Adipocyte (in vitro differentiated cells): ENCODE results near the gene EIPR1.

Experiments
- DNase-seq: peaks from one replicate; pipeline ENCODE4 v3.0.0-alpha.2; 2015; ENCODE audit warnings: low read depth
- H3K27me3 ChIP-seq: replicated peaks from 2 replicates; pipeline ENCODE4 v1.7.0; 2013; ENCODE audit warnings: mild to moderate bottlenecking, low read length, moderate library complexity; ENCODE audit not compliant: control insufficient read depth, insufficient read depth
- H3K36me3 ChIP-seq: 2 replicates; pipeline ENCODE4 v1.7.0; 2013; ENCODE audit warnings: low read length, mild to moderate bottlenecking, moderate library complexity; ENCODE audit not compliant: control insufficient read depth, insufficient read depth, severe bottlenecking
- H3K4me1 ChIP-seq: 2 replicates; pipeline ENCODE4 v1.7.0; 2013; ENCODE audit warnings: mild to moderate bottlenecking, low read length, moderate library complexity; ENCODE audit not compliant: control insufficient read depth, insufficient read depth
- H3K4me3 ChIP-seq: 2 replicates; pipeline ENCODE4 v1.7.0; 2013; ENCODE audit warnings: mild to moderate bottlenecking, low read length, moderate library complexity
- H3K9ac ChIP-seq: 2 replicates; pipeline ENCODE4 v1.7.0; 2013; ENCODE audit warnings: mild to moderate bottlenecking, low read length, moderate library complexity
- H3K9me3 ChIP-seq: 2 replicates; pipeline ENCODE4 v1.7.0; 2013; ENCODE audit warnings: mild to moderate bottlenecking, low read length, moderate library complexity; ENCODE audit not compliant: control insufficient read depth

EIPR1 gene

GRCh38 chr2:3192281-3192818 lies 185.3 kb downstream of the EIPR1 start:
- H3K9me3 ChIP-seq: no peaks in the 10 kb centered on the region
- no peaks in the 10 kb centered on the region for H3K27me3 ChIP-seq
- no peaks in the 10 kb centered on the region for H3K4me1 ChIP-seq
- no peak overlapping the region for H3K4me3 ChIP-seq
- peaks cover 43% of the 10 kb centered on the region for H3K36me3 ChIP-seq
- H3K9ac ChIP-seq: no peak overlapping the region
- DNase-seq: no peak

DNA sequence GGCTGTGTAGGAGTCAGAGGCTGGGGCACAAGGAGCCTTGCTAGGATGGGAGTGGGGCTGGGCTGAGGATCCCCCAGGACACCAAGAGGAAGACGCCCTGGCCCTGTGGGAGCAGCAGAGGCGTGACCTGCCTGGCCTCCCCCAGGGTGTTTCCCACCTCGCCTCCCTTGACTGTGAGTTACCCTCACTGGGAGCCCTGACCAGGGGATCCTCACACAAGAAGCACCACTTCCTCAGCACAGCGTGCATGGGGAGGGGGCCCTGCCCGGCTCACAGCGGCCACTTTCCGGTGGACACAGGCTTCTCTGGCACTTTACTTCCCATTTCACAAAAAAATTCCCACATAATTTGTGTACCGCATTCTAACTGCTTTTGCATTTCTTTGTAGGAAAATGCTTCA lies 187.7 kb downstream of the EIPR1 start:
- H3K27me3 ChIP-seq: no peaks in the 10 kb centered on the region
- H3K9ac ChIP-seq: no peak overlapping the region
- no peak for DNase-seq
- H3K36me3 ChIP-seq: peaks cover 38% of the 10 kb centered on the region
- H3K9me3 ChIP-seq: no peaks in the 10 kb centered on the region
- no peak overlapping the region for H3K4me3 ChIP-seq
- H3K4me1 ChIP-seq: no peaks in the 10 kb centered on the region

GRCh38 chr2:3189076-3189591 lies 188.5 kb downstream of the EIPR1 start:
- H3K9ac ChIP-seq: no peak overlapping the region
- no peaks in the 10 kb centered on the region for H3K9me3 ChIP-seq
- no peak for DNase-seq
- H3K4me3 ChIP-seq: no peak overlapping the region
- H3K27me3 ChIP-seq: no peaks in the 10 kb centered on the region
- peaks cover 35% of the 10 kb centered on the region for H3K36me3 ChIP-seq
- no peaks in the 10 kb centered on the region for H3K4me1 ChIP-seq

- Histone ChIP-seq H3K27me3 (no peaks in the 10 kb centered on the region), H3K4me3 (no peak overlapping the region), H3K9ac (no peak overlapping the region), H3K36me3 (peaks cover 39% of the 10 kb centered on the region), H3K4me1 (no peaks in the 10 kb centered on the region), H3K9me3 (no peaks in the 10 kb centered on the region)
- no peak for DNase-seq
These were observed 189.1 kb downstream of the EIPR1 start for GRCh38 chr2:3188405-3188946.

- no peak overlapping the region for H3K9ac ChIP-seq
- no peaks in the 10 kb centered on the region for H3K9me3 ChIP-seq
- no peak overlapping the region for H3K4me3 ChIP-seq
- no peaks in the 10 kb centered on the region for H3K27me3 ChIP-seq
- H3K4me1 ChIP-seq: no peaks in the 10 kb centered on the region
- peaks cover 35% of the 10 kb centered on the region for H3K36me3 ChIP-seq
- no peak for DNase-seq
These were observed 190.2 kb downstream of the EIPR1 start for GRCh38 chr2:3187467-3187866.

GRCh38 chr2:3186766-3187165 lies 190.9 kb downstream of the EIPR1 start:
- Histone ChIP-seq H3K27me3 (no peaks in the 10 kb centered on the region), H3K36me3 (peaks cover 28% of the 10 kb centered on the region), H3K4me1 (no peaks in the 10 kb centered on the region), H3K9ac (no peak overlapping the region), H3K4me3 (no peak overlapping the region), H3K9me3 (no peaks in the 10 kb centered on the region)
- no peak for DNase-seq

- Histone ChIP-seq H3K4me1 (no peaks in the 10 kb centered on the region), H3K27me3 (no peaks in the 10 kb centered on the region), H3K9ac (no peak overlapping the region), H3K9me3 (no peaks in the 10 kb centered on the region), H3K4me3 (no peak overlapping the region), H3K36me3 (peaks cover 21% of the 10 kb centered on the region)
- DNase-seq: no peak
These were observed 191.7 kb downstream of the EIPR1 start for GRCh38 chr2:3185910-3186309.

DNA sequence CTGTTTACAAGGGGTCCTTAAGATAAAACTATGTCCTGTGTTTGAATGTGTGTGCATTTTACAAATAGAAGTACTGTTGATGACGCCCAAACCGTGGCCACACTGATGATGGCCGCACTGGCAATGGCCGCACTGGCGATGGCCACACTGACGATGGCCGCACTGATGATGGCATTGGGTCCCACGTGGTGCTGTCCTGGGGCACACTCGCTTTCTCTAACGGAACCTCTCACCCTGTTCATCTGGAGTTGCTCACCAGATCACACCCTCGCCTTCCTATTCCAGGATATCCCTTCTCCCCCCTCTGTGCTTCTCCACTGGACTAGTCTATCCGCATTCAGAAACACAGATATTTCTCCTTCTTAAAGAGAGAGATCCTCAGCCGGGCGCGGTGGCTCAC lies 192.4 kb downstream of the EIPR1 start:
- Histone ChIP-seq H3K36me3 (peaks cover 21% of the 10 kb centered on the region), H3K4me3 (no peak overlapping the region), H3K9ac (no peak overlapping the region), H3K27me3 (no peaks in the 10 kb centered on the region), H3K9me3 (no peaks in the 10 kb centered on the region), H3K4me1 (no peaks in the 10 kb centered on the region)
- no peak for DNase-seq

DNA sequence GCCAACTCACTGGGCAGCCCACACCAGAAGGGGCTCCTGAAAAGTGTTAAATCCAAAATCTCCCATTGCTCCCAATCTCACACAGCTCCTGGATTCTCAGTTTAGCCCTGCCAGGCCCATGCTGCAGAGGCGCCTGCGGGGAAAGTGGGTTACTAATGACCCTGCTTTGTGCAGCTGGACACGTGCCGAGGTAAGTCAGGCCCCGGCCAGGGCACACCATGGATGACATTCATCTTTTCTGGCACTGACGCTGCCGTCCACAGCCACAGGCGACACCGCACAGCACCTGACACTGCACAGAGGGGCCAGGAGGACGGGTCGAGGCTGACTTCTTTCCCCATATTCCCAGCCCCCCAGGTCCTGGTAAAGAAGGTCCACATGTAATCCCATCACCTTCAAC lies 193.5 kb downstream of the EIPR1 start:
- no peaks in the 10 kb centered on the region for H3K27me3 ChIP-seq
- no peaks in the 10 kb centered on the region for H3K9me3 ChIP-seq

DNA sequence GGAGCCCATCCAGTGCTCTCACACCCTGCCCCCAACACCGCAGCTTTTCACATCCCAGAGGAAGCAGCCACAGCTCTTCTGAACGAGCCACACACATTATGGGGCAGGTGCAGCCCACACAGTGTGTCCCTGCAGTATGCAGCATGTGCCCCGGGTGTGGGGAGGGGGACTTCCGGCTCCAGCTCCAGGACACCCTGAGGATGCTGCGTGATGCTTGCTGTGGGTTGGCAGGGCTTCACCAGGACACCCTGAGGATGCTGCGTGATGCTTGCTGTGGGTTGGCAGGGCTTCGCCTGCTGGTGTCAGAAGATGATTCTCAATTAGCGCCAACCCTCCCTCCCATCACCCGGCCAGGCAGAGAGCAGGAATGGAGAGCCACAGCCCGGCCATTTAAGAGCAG lies 193.9 kb downstream of the EIPR1 start:
- peaks cover 12% of the 10 kb centered on the region for H3K36me3 ChIP-seq
- no peak overlapping the region for H3K9ac ChIP-seq
- H3K4me1 ChIP-seq: no peaks in the 10 kb centered on the region
- no peak overlapping the region for H3K4me3 ChIP-seq
- DNase-seq: no peak
- no peaks in the 10 kb centered on the region for H3K9me3 ChIP-seq
- H3K27me3 ChIP-seq: no peaks in the 10 kb centered on the region

More for the DNA sequence above, 193.5 kb downstream of the EIPR1 start:
- no peak for DNase-seq
- Histone ChIP-seq H3K36me3 (peaks cover 16% of the 10 kb centered on the region), H3K4me3 (no peak overlapping the region), H3K9ac (no peak overlapping the region), H3K4me1 (no peaks in the 10 kb centered on the region)

DNA sequence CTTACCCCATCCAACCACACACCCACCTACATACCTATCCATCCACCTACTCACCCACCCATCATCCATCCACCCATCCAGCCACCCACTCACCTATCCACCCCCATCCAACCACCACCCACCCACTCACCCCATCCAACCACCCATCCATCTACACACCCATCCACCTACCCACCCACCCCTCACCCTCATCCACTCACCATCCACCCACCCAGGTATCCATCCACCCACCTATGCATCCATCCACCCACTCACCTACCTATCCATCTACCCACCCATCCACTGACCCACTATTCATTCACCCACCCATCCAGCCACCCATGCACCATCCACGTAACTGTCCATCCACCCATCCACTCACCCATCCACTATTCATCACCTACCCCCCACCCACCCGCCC lies 194.8 kb downstream of the EIPR1 start:
- no peaks in the 10 kb centered on the region for H3K27me3 ChIP-seq
- H3K4me3 ChIP-seq: no peak overlapping the region
- no peak overlapping the region for H3K9ac ChIP-seq
- DNase-seq: no peak
- H3K36me3 ChIP-seq: peaks cover 11% of the 10 kb centered on the region
- H3K9me3 ChIP-seq: no peaks in the 10 kb centered on the region
- H3K4me1 ChIP-seq: no peaks in the 10 kb centered on the region
